B cell (primary cell): ENCODE results near the gene CAPRIN2. TPM values are rescaled to one million over a fixed set of nuclear protein-coding genes. Genes with fewer than 3 reads are reported as not detected.

ENCODE experiments used
- ATAC-seq: fragments of 200-7000 bp; cut with Tn5 transposase; one replicate; pipeline ENCODE4 v1.10.0; 2021; ENCODE audit warnings: low read depth, mild to moderate bottlenecking, moderate number of reproducible peaks, moderate library complexity
- CTCF ChIA-PET: fragments of 350-600 bp; sonication (Branson Sonifier 250); formaldehyde crosslinking; loops from one replicate; lab custom pipeline; 2021; ENCODE audit warnings: antibody characterized with exemption, inconsistent platforms; lab: Charles Lee
- POLR2A ChIA-PET: fragments of 350-600 bp; sonication (Branson Sonifier 250); formaldehyde crosslinking; loops from one replicate; lab custom pipeline; 2021; ENCODE audit warnings: antibody characterized with exemption; lab: Charles Lee
- DNase-seq: peaks from one replicate; pipeline ENCODE4 v3.0.0; 2013
- H2AFZ ChIP-seq: 2 replicates; pipeline ENCODE4 v1.6.1; 2012; ENCODE audit warnings: mild to moderate bottlenecking, low read depth, low read length; ENCODE audit not compliant: insufficient read depth, poor library complexity, severe bottlenecking
- H3K27ac ChIP-seq, 2 donors: 1 replicate in 1 of 2; 2 replicates in 1 of 2; pipeline ENCODE4 v1.5.1; 2012 to 2013; ENCODE audit warnings: low read length in 2 of 2, mild to moderate bottlenecking in 2 of 2, moderate library complexity in 1 of 2
- H3K27me3 ChIP-seq, 4 experiments: fragments of 200-600 bp in 1 of 4; sonication (generic) in 1 of 4; replicated peaks in 1 of 4; 1 replicate in 2 of 4; 2 replicates in 2 of 4; pipeline versions ENCODE4 v1.6.1 to v1.7.0; 2013 to 2016; ENCODE audit warnings: low read length in 3 of 4, mild to moderate bottlenecking in 2 of 4, mixed read lengths in 1 of 4, moderate library complexity in 1 of 4; ENCODE audit not compliant: insufficient read depth in 4 of 4, control insufficient read depth in 3 of 4; ENCODE audit errors: control extremely low read depth in 1 of 4
- H3K36me3 ChIP-seq, 2 experiments: replicated peaks in 1 of 2; 1 replicate in 1 of 2; 2 replicates in 1 of 2; pipeline versions ENCODE4 v1.6.1 to v1.7.1; 2013; ENCODE audit warnings: low read length in 1 of 2; ENCODE audit not compliant: insufficient read depth in 2 of 2, control insufficient read depth in 1 of 2; ENCODE audit errors: control extremely low read depth in 1 of 2, extremely low read depth in 1 of 2
- H3K4me1 ChIP-seq, 2 donors: fragments of 200-600 bp in 1 of 2; sonication (generic) in 1 of 2; 1 replicate in 1 of 2; 2 replicates in 1 of 2; pipeline versions ENCODE4 v1.5.1 to v1.6.1; 2013 to 2017; ENCODE audit warnings: low read length in 2 of 2; ENCODE audit not compliant: control insufficient read depth in 2 of 2, insufficient read depth in 2 of 2
- H3K4me2 ChIP-seq: replicated peaks from 2 replicates; pipeline ENCODE3; 2012; ENCODE audit warnings: mild to moderate bottlenecking, low read depth, low read length; ENCODE audit not compliant: poor library complexity, severe bottlenecking
- H3K4me3 ChIP-seq, 5 experiments: fragments of 200-600 bp in 1 of 5; sonication (generic) in 1 of 5; 1 replicate in 3 of 5; 2 replicates in 2 of 5; pipeline versions ENCODE4 v1.5.1 to v1.7.0; 2011 to 2016; ENCODE audit warnings: low read length in 4 of 5, mild to moderate bottlenecking in 4 of 5, low read depth in 2 of 5, control low read depth in 1 of 5, moderate library complexity in 1 of 5; ENCODE audit not compliant: insufficient read depth in 1 of 5; ENCODE audit errors: control extremely low read depth in 1 of 5, extremely low read depth in 1 of 5
- H3K79me2 ChIP-seq: fragments of 200-600 bp; sonication (generic); one replicate; pipeline ENCODE4 v1.6.0; 2016; ENCODE audit warnings: low read length; ENCODE audit not compliant: control insufficient read depth, insufficient read depth
- H3K9ac ChIP-seq: fragments of 200-600 bp; sonication (generic); 2 replicates; pipeline ENCODE4 v1.6.1; 2017; ENCODE audit warnings: mild to moderate bottlenecking, low read length, moderate library complexity
- H3K9me3 ChIP-seq, 3 donors: one replicate each; pipeline versions ENCODE4 v1.6.1 to v1.7.1; 2013; ENCODE audit warnings: low read length in 2 of 3; ENCODE audit not compliant: control insufficient read depth in 2 of 3, insufficient read depth in 1 of 3; ENCODE audit errors: control extremely low read depth in 1 of 3
- H4K20me1 ChIP-seq: 2 replicates; pipeline ENCODE4 v1.6.0; 2012; ENCODE audit warnings: mild to moderate bottlenecking, low read length; ENCODE audit not compliant: insufficient read depth, control insufficient read depth, poor library complexity, severe bottlenecking
- H3K27ac Mint-ChIP-seq: one replicate; pipeline ENCODE4 v1.8.0; 2021; ENCODE audit warnings: mixed read lengths
- H3K27me3 Mint-ChIP-seq: one replicate; pipeline ENCODE4 v1.8.0; 2021; ENCODE audit warnings: mixed read lengths
- H3K4me1 Mint-ChIP-seq: one replicate; pipeline ENCODE4 v1.8.0; 2021; ENCODE audit warnings: mixed read lengths
- H3K4me3 Mint-ChIP-seq: one replicate; pipeline ENCODE4 v1.8.0; 2021; ENCODE audit warnings: mixed read lengths
- H3K9me3 Mint-ChIP-seq: one replicate; pipeline ENCODE4 v1.8.0; 2022; ENCODE audit warnings: mixed read lengths; ENCODE audit not compliant: insufficient read depth
- EZH2 ChIP-seq: IDR thresholded peaks from 2 replicates; pipeline ENCODE4 v1.6.1; 2012; ENCODE audit warnings: borderline replicate concordance, low read depth, mild to moderate bottlenecking, moderate library complexity, low read length; ENCODE audit not compliant: insufficient read depth, poor library complexity, severe bottlenecking
- intact Hi-C: fragments of 100-400 bp; cut with micrococcal nuclease; formaldehyde crosslinking; loops from one replicate; pipeline ENCODE4 v1.10.0; 2022
- polyA plus RNA-seq: library from polyadenylated mRNA; depleted of rRNA; stranded (reverse); fragments of >200 nt; gene quantifications from 2 replicates; pipeline ENCODE4 v1.2.3, GENCODE V29; 2012
- total RNA-seq, 2 donors: library from RNA; stranded (reverse); fragments of 120-200 nt in 1 of 2; gene quantifications; 1 replicate in 1 of 2; 2 replicates in 1 of 2; pipeline versions ENCODE4 v1.2.3 to v1.2.4, GENCODE V29; 2013 to 2022
- TF ChIP-seq, protein P1 (sequence below): fragments of 200-600 bp; IDR thresholded peaks from one replicate; pipeline ENCODE4 v1.8.0; 2022; ENCODE audit warnings: antibody characterized with exemption, mild to moderate bottlenecking

The CAPRIN2 gene
- total and polyA plus RNA-seq, 2 donors (not counting 1 experiment from before 2014, with no cell fraction given): 31.3 to 57.8 TPM

DNA sequence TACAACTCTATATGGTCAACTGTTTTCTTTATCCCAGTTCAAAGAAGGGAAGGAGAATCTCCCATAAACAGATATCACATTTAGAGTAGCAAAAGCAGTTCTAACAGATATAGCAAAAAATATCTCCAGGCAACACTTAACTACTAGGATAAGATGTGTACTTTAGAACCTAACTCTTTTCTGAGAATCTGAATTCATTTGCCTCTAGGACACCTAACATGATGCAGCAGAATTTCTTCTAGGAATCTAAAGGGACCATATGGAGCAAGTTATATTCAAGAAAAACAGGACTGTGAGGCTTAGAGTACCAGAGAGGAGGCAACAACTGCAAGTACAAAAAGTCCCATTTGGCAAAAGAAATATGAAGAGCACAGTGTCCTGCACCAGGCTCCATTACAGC is 24.4 kb upstream of the CAPRIN2 start:
- TF ChIP-seq EZH2: no peak
- TF ChIP-seq, protein P1, sequence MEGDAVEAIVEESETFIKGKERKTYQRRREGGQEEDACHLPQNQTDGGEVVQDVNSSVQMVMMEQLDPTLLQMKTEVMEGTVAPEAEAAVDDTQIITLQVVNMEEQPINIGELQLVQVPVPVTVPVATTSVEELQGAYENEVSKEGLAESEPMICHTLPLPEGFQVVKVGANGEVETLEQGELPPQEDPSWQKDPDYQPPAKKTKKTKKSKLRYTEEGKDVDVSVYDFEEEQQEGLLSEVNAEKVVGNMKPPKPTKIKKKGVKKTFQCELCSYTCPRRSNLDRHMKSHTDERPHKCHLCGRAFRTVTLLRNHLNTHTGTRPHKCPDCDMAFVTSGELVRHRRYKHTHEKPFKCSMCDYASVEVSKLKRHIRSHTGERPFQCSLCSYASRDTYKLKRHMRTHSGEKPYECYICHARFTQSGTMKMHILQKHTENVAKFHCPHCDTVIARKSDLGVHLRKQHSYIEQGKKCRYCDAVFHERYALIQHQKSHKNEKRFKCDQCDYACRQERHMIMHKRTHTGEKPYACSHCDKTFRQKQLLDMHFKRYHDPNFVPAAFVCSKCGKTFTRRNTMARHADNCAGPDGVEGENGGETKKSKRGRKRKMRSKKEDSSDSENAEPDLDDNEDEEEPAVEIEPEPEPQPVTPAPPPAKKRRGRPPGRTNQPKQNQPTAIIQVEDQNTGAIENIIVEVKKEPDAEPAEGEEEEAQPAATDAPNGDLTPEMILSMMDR: no peak
- CTCF ChIA-PET: no interaction called here
- ATAC-seq: no peak

DNA sequence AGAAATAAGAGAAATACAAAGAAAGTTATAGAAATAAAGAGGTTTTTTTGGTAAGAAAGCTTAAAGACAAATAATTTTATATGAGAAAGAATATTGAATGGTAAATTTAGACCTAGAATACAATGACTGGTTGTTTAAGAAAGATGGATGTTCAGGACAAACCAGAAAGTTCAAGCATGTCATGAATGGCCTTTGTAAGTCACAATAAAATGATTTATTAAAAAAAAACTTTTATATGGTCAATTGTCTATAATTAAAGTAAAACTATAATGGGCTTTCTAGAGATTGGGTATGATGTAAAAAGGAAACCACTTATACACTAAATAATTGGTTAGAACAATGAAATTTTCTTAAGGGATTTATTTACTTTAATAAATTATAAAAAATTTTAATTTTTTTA is 19.8 kb upstream of the CAPRIN2 start:
- Mint-ChIP-seq H3K4me3 (no peak overlapping the region), H3K27me3 (peaks cover 19% of the 10 kb centered on the region), H3K27ac (no peak overlapping the region), H3K4me1 (no peaks in the 10 kb centered on the region), H3K9me3 (no peaks in the 10 kb centered on the region)
- Histone ChIP-seq H3K4me2 (no peak overlapping the region), H3K4me1 (no peaks in the 10 kb centered on the region), H3K27me3 (peaks cover 0 to 9% (median 1%) of the 10 kb centered on the region in 4 experiments), H3K9ac (no peak overlapping the region), H3K4me3 (no peak overlapping the region), H3K27ac (no peak overlapping the region), H3K79me2 (no peaks in the 10 kb centered on the region), H2AFZ (no peak overlapping the region), H4K20me1 (no peaks in the 10 kb centered on the region), H3K36me3 (no peaks in the 10 kb centered on the region), H3K9me3 (peaks cover 2 to 10% (median 4%) of the 10 kb centered on the region in 3 donors)
- DNase-seq: no peak
- CTCF ChIA-PET: no interaction called here
- intact Hi-C loops: no loop called here
- POLR2A ChIA-PET: interaction anchor here (0.6 kb wide), 1 partner anchor 598 kb away, joined by 4 read pairs; no protein-coding TSS in a partner anchor
- ATAC-seq: no peak
- TF ChIP-seq EZH2: no peak
- TF ChIP-seq, protein P1: no peak

More for the DNA sequence above, 24.4 kb upstream of the CAPRIN2 start:
- Histone ChIP-seq H3K36me3 (no peaks in the 10 kb centered on the region), H3K4me3 (no peak overlapping the region), H2AFZ (no peak overlapping the region), H3K79me2 (no peaks in the 10 kb centered on the region), H3K9ac (no peak overlapping the region), H3K4me1 (no peaks in the 10 kb centered on the region), H3K27ac (no peak overlapping the region), H3K4me2 (no peak overlapping the region), H4K20me1 (no peaks in the 10 kb centered on the region), H3K9me3 (peaks cover 2 to 10% (median 6%) of the 10 kb centered on the region in 3 donors), H3K27me3 (peaks cover 0 to 4% (median 0%) of the 10 kb centered on the region in 4 experiments)
- no peak for DNase-seq
- H3K27ac Mint-ChIP-seq: no peak overlapping the region
- POLR2A ChIA-PET: no interaction called here
- H3K4me1 Mint-ChIP-seq: no peaks in the 10 kb centered on the region
- no peaks in the 10 kb centered on the region for H3K9me3 Mint-ChIP-seq
- H3K27me3 Mint-ChIP-seq: peaks cover 25% of the 10 kb centered on the region
- no peak overlapping the region for H3K4me3 Mint-ChIP-seq
- intact Hi-C loops: no loop called here
